Lower lobe of right lung (tissue), 2 donors: ENCODE results near the gene ADGRL4. TPM values are rescaled to one million over a fixed set of nuclear protein-coding genes. Genes with fewer than 3 reads are reported as not detected.

Source experiments
- ATAC-seq, 2 donors: fragments of 200-7000 bp; cut with Tn5 transposase; one replicate each; pipeline ENCODE4 v1.9.1; 2020 to 2022; ENCODE audit warnings: mild to moderate bottlenecking in 2 of 2, moderate library complexity in 2 of 2
- DNase-seq: peaks from one replicate; pipeline ENCODE4 v3.0.0-alpha.2; 2020
- H3K27ac ChIP-seq: fragments of 200-600 bp; one replicate; pipeline ENCODE4 v1.8.0; 2022
- H3K27me3 ChIP-seq: fragments of 200-600 bp; one replicate; pipeline ENCODE4 v1.8.0; 2022; ENCODE audit warnings: low read depth
- H3K36me3 ChIP-seq: fragments of 200-600 bp; one replicate; pipeline ENCODE4 v1.8.0; 2022; ENCODE audit warnings: mild to moderate bottlenecking
- H3K4me1 ChIP-seq: fragments of 200-600 bp; one replicate; pipeline ENCODE4 v1.8.0; 2022
- H3K4me3 ChIP-seq: fragments of 200-600 bp; one replicate; pipeline ENCODE4 v1.8.0; 2022; ENCODE audit warnings: mild to moderate bottlenecking
- H3K9me3 ChIP-seq: fragments of 200-600 bp; one replicate; pipeline ENCODE4 v1.8.0; 2022
- CTCF ChIP-seq: fragments of 200-600 bp; IDR thresholded peaks from one replicate; pipeline ENCODE4 v1.8.0; 2022; ENCODE audit warnings: antibody characterized with exemption, mild to moderate bottlenecking
- intact Hi-C: fragments of 100-400 bp; cut with DNase I; formaldehyde crosslinking; loops from one replicate; pipeline ENCODE4 v1.11.0; 2022
- long read RNA-seq: library from polyadenylated mRNA; unstranded; transcript quantifications from one replicate; pipeline ENCODE4 v2.0.0, GENCODE V29; 2021
- total RNA-seq: library from RNA; stranded (reverse); fragmentation: NEBNext Ultra II Directional; extraction: Animal tissue kit (Norgen Biotek cat#: 25700); gene quantifications from one replicate; pipeline ENCODE4 v1.2.1, GENCODE V29; 2021
- donor health status: DM: no; HTN: yes; CAD: no; lungs with severe emphysema.

ADGRL4 gene
- total RNA-seq = 18.8 TPM
- long read RNA-seq, transcript ADGRL4-201 (15 exons, 3,527 nt) = major isoform, 55 of 67 reads
- long read RNA-seq, partial matches to known transcripts = 2 of 67 reads
- long read RNA-seq, other reads (novel, unspliced or antisense) = 10 of 67 reads

- Histone ChIP-seq H3K27me3 (peaks cover 6% of the 10 kb centered on the region), H3K27ac (peak within 1 kb of the TSS; percentile 76), H3K4me1 (no peaks in the 10 kb centered on the region), H3K9me3 (no peaks in the 10 kb centered on the region), H3K4me3 (peak within 1 kb of the TSS; percentile 42), H3K36me3 (no peaks in the 10 kb centered on the region)
- no peak for TF ChIP-seq CTCF
- intact Hi-C loops = no loop called here
- ATAC-seq (peak; percentile 70 to 73), DNase-seq (peak; percentile 46)
Measured at GRCh38 chr1:79006564-79006963, at the start of gene ADGRL4. TSS of gene ADGRL4 (minus strand) at chr1:79006730. CDS start at chr1:79006654, 76 bp downstream.

- H3K27me3 ChIP-seq = no peaks in the 10 kb centered on the region
- ATAC-seq (no peak), DNase-seq (no peak)
- no peak for TF ChIP-seq CTCF
- intact Hi-C loops = no loop called here
- H3K9me3 ChIP-seq = no peaks in the 10 kb centered on the region
- H3K36me3 ChIP-seq = no peaks in the 10 kb centered on the region
- no peak overlapping the region for H3K4me3 ChIP-seq
- H3K4me1 ChIP-seq = no peaks in the 10 kb centered on the region
- H3K27ac ChIP-seq = no peak overlapping the region
Measured at GRCh38 chr1:79055856-79056255, 49.3 kb upstream of the ADGRL4 start.

- H3K27ac ChIP-seq = no peak overlapping the region
- no peaks in the 10 kb centered on the region for H3K36me3 ChIP-seq
- no peak for DNase-seq
- TF ChIP-seq CTCF = no peak
- H3K4me3 ChIP-seq = peak overlapping the region; percentile 33
- no peak for ATAC-seq
- no peaks in the 10 kb centered on the region for H3K4me1 ChIP-seq
- H3K9me3 ChIP-seq = no peaks in the 10 kb centered on the region
- intact Hi-C loops = no loop called here
- H3K27me3 ChIP-seq = no peaks in the 10 kb centered on the region
Measured at GRCh38 chr1:79052829-79053449, 46.4 kb upstream of the ADGRL4 start.

- no peak for ATAC-seq
- no peaks in the 10 kb centered on the region for H3K9me3 ChIP-seq
- intact Hi-C loops = no loop called here
Measured at GRCh38 chr1:79044974-79045650, 38.6 kb upstream of the ADGRL4 start.

GRCh38 chr1:79043506-79043905 lies 37.0 kb upstream of the ADGRL4 start:
- H3K36me3 ChIP-seq = no peaks in the 10 kb centered on the region
- no peaks in the 10 kb centered on the region for H3K4me1 ChIP-seq
- no peaks in the 10 kb centered on the region for H3K9me3 ChIP-seq
- no peak for TF ChIP-seq CTCF
- no peaks in the 10 kb centered on the region for H3K27me3 ChIP-seq
- no peak overlapping the region for H3K4me3 ChIP-seq
- intact Hi-C loops = no loop called here
- no peak overlapping the region for H3K27ac ChIP-seq
- DNase-seq (no peak), ATAC-seq (no peak)

More at GRCh38 chr1:79044974-79045650, 38.6 kb upstream of the ADGRL4 start:
- H3K36me3 ChIP-seq = no peaks in the 10 kb centered on the region
- H3K4me1 ChIP-seq = no peaks in the 10 kb centered on the region
- no peak for DNase-seq
- H3K4me3 ChIP-seq = no peak overlapping the region
- no peaks in the 10 kb centered on the region for H3K27me3 ChIP-seq
- no peak for TF ChIP-seq CTCF
- no peak overlapping the region for H3K27ac ChIP-seq
